Measurements from ENCODE around the gene KRTAP5-10.
"Not testable (repeated sequence)": the region's sequence is repeated elsewhere in the genome, so short reads cannot be mapped to it uniquely, and the experiment has no call there.

KRTAP5-10 gene

GRCh38 chr11:71565263-71565662 is at the start of gene KRTAP5-10:
Gene KRTAP5-10 (plus strand): TSS chr11:71565563. CDS start chr11:71565588, 25 bp downstream.
- DNase-seq = peak in 1 of 3 experiments; percentile 44

- no peak for DNase-seq
These were observed 46.6 kb upstream of the KRTAP5-10 start for GRCh38 chr11:71518506-71519471.

GRCh38 chr11:71519546-71519945 is 45.8 kb upstream of the KRTAP5-10 start:
- DNase-seq = no peak

GRCh38 chr11:71525188-71525937 is 40.0 kb upstream of the KRTAP5-10 start:
- no peak for DNase-seq

GRCh38 chr11:71525938-71526495 is 39.3 kb upstream of the KRTAP5-10 start:
- no peak for DNase-seq

- not testable (repeated sequence) for DNase-seq
These were observed 38.4 kb upstream of the KRTAP5-10 start, which contains the start of gene KRTAP5-7 for GRCh38 chr11:71526796-71527575. Gene KRTAP5-7 (plus strand): TSS chr11:71527267. CDS start chr11:71527301, 34 bp downstream.

- no peak for DNase-seq
These were observed 37.7 kb upstream of the KRTAP5-10 start for GRCh38 chr11:71527576-71528210.

GRCh38 chr11:71530602-71531001 is 34.8 kb upstream of the KRTAP5-10 start:
- DNase-seq = no peak

- no peak for DNase-seq
These were observed 33.2 kb upstream of the KRTAP5-10 start for GRCh38 chr11:71532036-71532610.

- DNase-seq = not testable (repeated sequence)
These were observed 30.4 kb upstream of the KRTAP5-10 start for GRCh38 chr11:71534711-71535608.

GRCh38 chr11:71535825-71536224 is 29.5 kb upstream of the KRTAP5-10 start:
- DNase-seq = no peak

GRCh38 chr11:71537537-71537936 is 27.8 kb upstream of the KRTAP5-10 start:
- no peak for DNase-seq

- not testable (repeated sequence) for DNase-seq
These were observed 27.2 kb upstream of the KRTAP5-10 start, which contains the start of gene KRTAP5-8 for GRCh38 chr11:71537977-71538665. Gene KRTAP5-8 (plus strand): TSS chr11:71538025. CDS start chr11:71538056, 31 bp downstream.

GRCh38 chr11:71538666-71538990 is 26.7 kb upstream of the KRTAP5-10 start:
- no peak for DNase-seq

GRCh38 chr11:71539017-71539416 is 26.3 kb upstream of the KRTAP5-10 start:
- no peak for DNase-seq

GRCh38 chr11:71539971-71540370 is 25.4 kb upstream of the KRTAP5-10 start:
- DNase-seq = not testable (repeated sequence)

GRCh38 chr11:71540521-71541304 is 24.6 kb upstream of the KRTAP5-10 start:
- DNase-seq = not testable (repeated sequence)

GRCh38 chr11:71542382-71542781 is 23.0 kb upstream of the KRTAP5-10 start:
- DNase-seq = no peak
